ENCODE measurements around the gene INPP5J.
"Not testable (repeated sequence)": the region's sequence is repeated elsewhere in the genome, so short reads cannot be mapped to it uniquely, and the experiment has no call there.

DNA sequence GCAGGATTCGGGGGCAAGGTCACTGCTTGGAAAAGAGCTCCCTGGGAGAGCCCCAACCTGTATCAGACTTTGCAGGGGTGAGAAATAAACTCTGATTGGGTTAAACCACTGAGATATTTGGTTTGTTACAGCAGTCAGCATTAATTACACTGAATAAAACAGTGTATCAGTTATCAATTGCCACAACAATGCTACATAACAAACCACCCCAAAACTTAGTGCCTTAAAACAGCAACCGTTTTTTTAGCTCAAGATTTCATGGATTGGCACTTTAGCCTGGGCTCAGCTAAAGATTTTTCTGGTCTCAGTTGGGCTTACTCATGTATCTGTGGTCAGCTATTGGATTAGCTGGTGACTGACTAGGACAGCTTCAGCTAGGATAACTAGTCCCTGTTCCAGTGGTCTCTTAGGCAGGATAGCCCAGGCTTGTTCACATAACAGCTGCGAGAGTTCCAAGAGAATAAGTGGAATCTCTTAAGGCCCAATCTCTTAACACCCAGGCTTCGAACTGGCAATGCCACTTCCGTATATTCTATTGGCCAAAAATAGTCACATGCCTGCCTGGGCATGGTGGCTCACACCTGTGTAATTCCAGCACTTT, 49.1 kb upstream of the INPP5J start:
- TF ChIP-seq POLR2A (IDR thresholded peaks at IDR 0.05; ENCODE audit: low read depth, low read length); TAF1 (IDR thresholded peaks at IDR 0.05; ENCODE audit: low read depth, low read length); POLR2AphosphoS5 (IDR thresholded peaks at IDR 0.05; ENCODE audit: low read depth, low read length); SPI1 (IDR thresholded peaks at IDR 0.05; ENCODE audit: low read depth, low read length); POU2F2 (IDR thresholded peaks at IDR 0.05; ENCODE audit: low read depth, low read length); PAX5 (IDR thresholded peaks at IDR 0.05; ENCODE audit: insufficient read depth, low read length, severe bottlenecking): not testable (repeated sequence)
